Stomach (tissue), 9 donors: Measurements from ENCODE around the gene CENATAC. TPM values are rescaled to one million over a fixed set of nuclear protein-coding genes. Genes with fewer than 3 reads are reported as not detected.
"Not testable (repeated sequence)": the region's sequence is repeated elsewhere in the genome, so short reads cannot be mapped to it uniquely, and the experiment has no call there.

Experiments used
- DNase-seq, 2 donors: peaks; one replicate each; pipeline versions ENCODE4 v3.0.0 to v3.0.0-alpha.2; 2013 to 2019
- H3K27ac ChIP-seq, 5 donors: fragments of 200-600 bp in 4 of 5; sonication (generic) in 4 of 5; one replicate each; pipeline ENCODE4 v1.5.1; 2013 to 2019; ENCODE audit warnings: mild to moderate bottlenecking in 1 of 5, moderate library complexity in 1 of 5
- H3K27me3 ChIP-seq, 3 donors: fragments of 200-600 bp; sonication (generic); one replicate each; pipeline ENCODE4 v1.5.1; 2017 to 2019; ENCODE audit warnings: mixed run types in 1 of 3
- H3K36me3 ChIP-seq, 4 donors: fragments of 200-600 bp; sonication (generic); 1 replicate in 3 of 4; 2 replicates in 1 of 4; pipeline ENCODE4 v1.5.1; 2016 to 2019
- H3K4me1 ChIP-seq, 4 donors: fragments of 200-600 bp; sonication (generic); one replicate each; pipeline ENCODE4 v1.5.1; 2016 to 2019
- H3K4me3 ChIP-seq, 4 donors: fragments of 200-600 bp; sonication (generic) in 3 of 4; one replicate each; pipeline ENCODE4 v1.5.1; 2016 to 2019; ENCODE audit warnings: mild to moderate bottlenecking in 1 of 4
- H3K9me3 ChIP-seq, 4 donors: fragments of 200-600 bp; sonication (generic); one replicate each; pipeline ENCODE4 v1.5.1; 2016 to 2019
- CTCF ChIP-seq, 7 experiments: fragments of 450-650 bp in 4 of 7; fragments of 200-600 bp in 3 of 7; sonication (generic) in 3 of 7; IDR thresholded peaks; one replicate each; pipeline ENCODE4 v1.5.1; 2016 to 2019; ENCODE audit warnings: antibody characterized with exemption in 7 of 7, control low read depth in 2 of 7, mild to moderate bottlenecking in 1 of 7
- EP300 ChIP-seq: sonication (generic); formaldehyde crosslinking; IDR thresholded peaks from one replicate; pipeline ENCODE4 v1.6.1; 2017; ENCODE audit warnings: antibody characterized with exemption
- POLR2A ChIP-seq, 4 donors: fragments of 450-650 bp; IDR thresholded peaks; one replicate each; pipeline ENCODE4 v1.6.1; 2016; ENCODE audit warnings: antibody characterized with exemption in 4 of 4, control low read depth in 2 of 4, mild to moderate bottlenecking in 1 of 4, moderate library complexity in 1 of 4
- POLR2AphosphoS5 ChIP-seq, 3 donors: sonication (generic); formaldehyde crosslinking; IDR thresholded peaks; one replicate each; pipeline ENCODE4 v1.6.1; 2016; ENCODE audit warnings: antibody characterized with exemption in 3 of 3
- WGBS, 5 donors: extraction: QIAGEN DNeasy Blood & Tissue Kit in 3 of 5; methylation state at CpG; one replicate each; pipeline versions ENCODE4 v1.1.5 to v1.1.7; 2013 to 2018; 5-methylcytosine and 5-hydroxymethylcytosine counted together
- intact Hi-C: fragments of 100-400 bp; cut with DNase I; formaldehyde crosslinking; loops from one replicate; pipeline ENCODE4 v1.15.1; 2023; ENCODE audit warnings: low total_unique reads
- polyA plus RNA-seq, 3 donors: library from polyadenylated mRNA; stranded (reverse); fragments of 200-250 nt; gene quantifications; one replicate each; pipeline ENCODE4 v1.2.3, GENCODE V29; 2013
- total RNA-seq, 5 donors: library from RNA; depleted of rRNA; stranded (reverse); fragments of >200 nt; gene quantifications; one replicate each; pipeline versions ENCODE4 v1.1.0 to v1.2.3, GENCODE V29; 2014 to 2016
- donor health status: healthy with polysubstance abuse.
- donor health status: Bipolar disorder and iron deficiency.
- donor health status: healthy.

CENATAC gene
- total and polyA plus RNA-seq, 8 donors = 17.8 to 310 (median 50.0) TPM

GRCh38 chr11:118961189-118961588 is 36.7 kb upstream of the CENATAC start:
- WGBS, 5 donors = 68 to 90% (median 73%) methylated on average over 2 to 5 of the region's 5 CpGs
- intact Hi-C loops = no loop called here

GRCh38 chr11:118961591-118961990 is 36.3 kb upstream of the CENATAC start:
- Histone ChIP-seq H3K27me3 (peaks cover 0 to 5% (median 0%) of the 10 kb centered on the region in 3 donors), H3K9me3 (no peaks in the 10 kb centered on the region), H3K36me3 (no peaks in the 10 kb centered on the region), H3K4me1 (peaks cover 0 to 5% (median 0%) of the 10 kb centered on the region in 4 donors), H3K27ac (no peak overlapping the region), H3K4me3 (no peak overlapping the region)
- intact Hi-C loops = no loop called here
- TF ChIP-seq POLR2A (IDR thresholded peaks at IDR 0.05) (no peak), POLR2AphosphoS5 (IDR thresholded peaks at IDR 0.05) (no peak), CTCF (IDR thresholded peaks at IDR 0.05) (no peak), EP300 (no peak)
- WGBS, 5 donors = 19 to 38% (median 31%) methylated on average over 10 to 11 of the region's 11 CpGs
- DNase-seq = no peak

More at GRCh38 chr11:118961189-118961588, 36.7 kb upstream of the CENATAC start:
- H3K4me3 ChIP-seq = no peak overlapping the region
- H3K36me3 ChIP-seq = no peaks in the 10 kb centered on the region
- TF ChIP-seq CTCF (IDR thresholded peaks at IDR 0.05) = no peak
- no peak for TF ChIP-seq POLR2AphosphoS5 (IDR thresholded peaks at IDR 0.05)
- no peak for TF ChIP-seq EP300
- no peak for TF ChIP-seq POLR2A (IDR thresholded peaks at IDR 0.05)
- peaks cover 0 to 6% (median 0%) of the 10 kb centered on the region in 3 donors for H3K27me3 ChIP-seq
- no peak overlapping the region for H3K27ac ChIP-seq
- no peaks in the 10 kb centered on the region for H3K9me3 ChIP-seq
- DNase-seq = no peak
- H3K4me1 ChIP-seq = peaks cover 0 to 5% (median 0%) of the 10 kb centered on the region in 4 donors

- H3K36me3 ChIP-seq, H3K9me3 ChIP-seq, DNase-seq, H3K4me1 ChIP-seq, intact Hi-C loops, H3K4me3 ChIP-seq, H3K27ac ChIP-seq: not testable (repeated sequence)
- WGBS, 5 donors = 86 to 95% (median 91%) methylated on average over 2 of the region's 2 CpGs
- peaks cover 0 to 21% (median 6%) of the 10 kb centered on the region in 3 donors for H3K27me3 ChIP-seq
Observed at GRCh38 chr11:118969508-118969907, 28.4 kb upstream of the CENATAC start.

GRCh38 chr11:118971646-118972045 is 26.3 kb upstream of the CENATAC start, which contains the start of gene FOXR1:
Gene FOXR1 (plus strand): TSS chr11:118971761. CDS start chr11:118971932, 171 bp downstream.
- H3K27me3 ChIP-seq = peaks cover 0 to 21% (median 6%) of the 10 kb centered on the region in 3 donors
- H3K27ac ChIP-seq = no peak within 1 kb of the TSS
- intact Hi-C loops = no loop called here
- H3K9me3 ChIP-seq = no peaks in the 10 kb centered on the region
- 36 to 59% (median 41%) methylated on average over 22 to 33 of the region's 33 CpGs for WGBS, 5 donors
- no peaks in the 10 kb centered on the region for H3K36me3 ChIP-seq
- H3K4me3 ChIP-seq = no peak within 1 kb of the TSS
- TF ChIP-seq EP300 (no peak), POLR2A (IDR thresholded peaks at IDR 0.05) (no peak), CTCF (IDR thresholded peaks at IDR 0.05) (no peak), POLR2AphosphoS5 (IDR thresholded peaks at IDR 0.05) (no peak)
- no peak for DNase-seq
- H3K4me1 ChIP-seq = no peaks in the 10 kb centered on the region

GRCh38 chr11:118973985-118974384 is 24.0 kb upstream of the CENATAC start:
- no peak for DNase-seq
- H3K27ac ChIP-seq = no peak overlapping the region
- H3K4me1 ChIP-seq = no peaks in the 10 kb centered on the region
- H3K27me3 ChIP-seq = peaks cover 0 to 31% (median 6%) of the 10 kb centered on the region in 3 donors
- WGBS, 5 donors = 68 to 93% (median 78%) methylated on average over 2 of the region's 2 CpGs
- H3K36me3 ChIP-seq = no peaks in the 10 kb centered on the region
- H3K4me3 ChIP-seq = no peak overlapping the region
- H3K9me3 ChIP-seq = no peaks in the 10 kb centered on the region
- intact Hi-C loops = no loop called here
- TF ChIP-seq EP300 (no peak), POLR2AphosphoS5 (IDR thresholded peaks at IDR 0.05) (no peak)
